BE2C (cell line): ENCODE results near the gene IRF2BPL.
A peak's percentile ranks its signal among the peaks of the same experiment; 100 is the strongest.

Source experiments
- DNase-seq: peaks from one replicate; pipeline ENCODE4 v3.0.0-alpha.2; 2020
- H3K27me3 ChIP-seq: fragments of 250-450 bp; sonication (Bioruptor Pico); 2 replicates; pipeline ENCODE4 v1.5.1; 2020; ENCODE audit warnings: mild to moderate bottlenecking
- H3K36me3 ChIP-seq: fragments of 250-450 bp; sonication (Bioruptor Pico); 2 replicates; pipeline ENCODE4 v1.5.1; 2020; ENCODE audit warnings: mild to moderate bottlenecking
- H3K4me1 ChIP-seq: fragments of 250-450 bp; sonication (Bioruptor Pico); 2 replicates; pipeline ENCODE4 v1.5.1; 2020
- H3K4me3 ChIP-seq: 2 replicates; pipeline ENCODE4 v1.5.1; 2011; ENCODE audit warnings: low read depth, low read length
- H3K9me3 ChIP-seq: fragments of 250-450 bp; sonication (Bioruptor Pico); 2 replicates; pipeline ENCODE4 v1.5.1; 2020
- CTCF ChIP-seq: IDR thresholded peaks from 2 replicates; pipeline ENCODE4 v1.5.1; 2012; ENCODE audit warnings: mild to moderate bottlenecking, low read depth, low read length

Gene IRF2BPL

GRCh38 chr14:76998910-76999309, 29.6 kb downstream of the IRF2BPL start:
- Histone ChIP-seq H3K9me3 (no peaks in the 10 kb centered on the region), H3K27me3 (no peaks in the 10 kb centered on the region), H3K4me3 (no peak overlapping the region), H3K36me3 (no peaks in the 10 kb centered on the region), H3K4me1 (peaks cover 20% of the 10 kb centered on the region)
- no peak for TF ChIP-seq CTCF
- no peak for DNase-seq

DNA sequence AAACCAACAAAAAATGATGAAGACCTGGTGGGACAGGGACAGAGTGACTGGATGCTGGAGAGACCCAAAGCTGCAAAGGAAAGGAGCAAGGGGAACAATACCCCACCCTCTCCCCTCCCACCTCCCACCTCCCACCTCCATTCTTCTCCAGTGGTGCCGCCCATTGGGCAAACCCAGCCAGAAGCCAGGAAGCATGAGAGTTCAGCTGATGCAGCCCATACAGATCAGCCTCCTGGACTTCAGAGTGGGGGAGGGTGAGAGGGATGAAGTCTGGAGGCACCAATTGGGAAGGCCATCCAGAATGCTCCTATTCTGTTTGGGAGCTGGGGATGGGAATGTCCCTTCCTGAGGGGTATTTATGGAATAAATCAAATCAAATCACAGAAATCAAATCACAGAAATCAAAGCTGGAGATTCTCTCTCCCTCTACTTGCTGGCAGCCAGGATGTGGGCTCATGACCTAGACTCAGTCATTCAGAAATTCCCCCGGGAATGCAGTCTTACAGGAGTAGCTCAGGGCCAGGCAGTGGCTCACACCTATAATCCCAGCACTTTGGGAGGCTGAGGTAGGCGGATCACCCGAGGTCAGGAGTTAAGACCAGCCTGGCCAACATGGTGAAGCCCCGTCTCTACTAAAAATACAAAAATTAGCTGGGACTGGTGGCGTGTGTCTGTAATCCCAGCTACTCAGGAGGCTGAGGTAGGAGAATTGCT, 31.1 kb downstream of the IRF2BPL start:
- no peak for TF ChIP-seq CTCF
- no peaks in the 10 kb centered on the region for H3K9me3 ChIP-seq
- peak; percentile 43 for DNase-seq
- no peaks in the 10 kb centered on the region for H3K27me3 ChIP-seq
- H3K4me1 ChIP-seq: peaks cover 23% of the 10 kb centered on the region
- no peak overlapping the region for H3K4me3 ChIP-seq
- no peaks in the 10 kb centered on the region for H3K36me3 ChIP-seq

DNA sequence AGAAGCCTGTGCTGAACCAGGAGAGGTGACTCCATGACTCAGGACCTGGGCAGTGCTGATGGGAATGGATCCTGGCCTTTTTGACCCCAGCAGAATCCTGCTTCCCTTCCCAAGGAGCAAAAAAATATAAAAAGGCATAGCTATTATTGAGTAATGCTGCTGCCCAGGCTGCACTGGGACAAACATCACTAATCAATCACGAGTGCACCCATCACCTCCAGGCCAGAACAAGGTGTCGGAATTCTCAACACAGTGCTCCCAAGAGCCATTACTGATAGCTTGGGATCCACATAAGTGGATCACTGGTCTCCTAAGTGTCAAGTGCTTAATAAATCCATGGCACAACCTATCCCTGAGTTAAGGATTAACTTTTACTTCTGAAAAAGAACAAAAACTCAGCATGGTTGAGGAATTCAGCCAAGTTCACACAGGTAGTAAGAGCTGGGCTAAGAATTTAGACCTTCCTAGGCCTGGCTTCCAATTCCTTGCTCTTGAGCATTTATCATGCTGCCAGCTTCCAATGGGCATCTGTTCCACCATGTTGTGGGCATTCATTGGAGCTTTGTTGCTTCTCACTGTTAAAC, 31.9 kb downstream of the IRF2BPL start:
- TF ChIP-seq CTCF: no peak
- Histone ChIP-seq H3K27me3 (no peaks in the 10 kb centered on the region), H3K4me3 (no peak overlapping the region), H3K4me1 (peaks cover 23% of the 10 kb centered on the region), H3K9me3 (no peaks in the 10 kb centered on the region), H3K36me3 (no peaks in the 10 kb centered on the region)
- no peak for DNase-seq

GRCh38 chr14:76995279-76996035, 33.1 kb downstream of the IRF2BPL start:
- Histone ChIP-seq H3K4me1 (peaks cover 20% of the 10 kb centered on the region), H3K9me3 (no peaks in the 10 kb centered on the region), H3K4me3 (no peak overlapping the region), H3K36me3 (no peaks in the 10 kb centered on the region), H3K27me3 (no peaks in the 10 kb centered on the region)
- TF ChIP-seq CTCF: no peak
- no peak for DNase-seq

DNA sequence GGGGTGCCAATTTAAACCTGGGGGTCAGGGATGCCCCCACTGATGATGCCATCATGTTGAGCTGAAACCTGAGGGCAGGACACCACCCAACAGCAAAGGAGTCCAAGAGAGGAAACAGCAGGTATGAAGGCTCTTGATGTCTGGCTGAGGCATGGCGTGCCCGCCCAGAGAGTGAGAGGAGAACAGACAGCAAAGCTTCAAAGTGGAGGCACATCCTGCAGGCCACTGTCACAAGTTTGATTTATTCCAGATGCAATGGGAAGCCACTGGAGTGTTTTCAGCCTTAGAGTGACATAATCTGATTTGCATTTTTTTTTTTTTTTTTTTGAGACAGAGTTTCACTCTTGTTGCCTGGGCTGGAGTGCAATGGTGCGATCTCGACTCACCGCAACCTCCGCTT, 34.8 kb downstream of the IRF2BPL start:
- no peak overlapping the region for H3K4me3 ChIP-seq
- no peaks in the 10 kb centered on the region for H3K9me3 ChIP-seq
- TF ChIP-seq CTCF: no peak
- H3K36me3 ChIP-seq: no peaks in the 10 kb centered on the region
- DNase-seq: peak; percentile 81
- H3K4me1 ChIP-seq: peaks cover 18% of the 10 kb centered on the region
- no peaks in the 10 kb centered on the region for H3K27me3 ChIP-seq

DNA sequence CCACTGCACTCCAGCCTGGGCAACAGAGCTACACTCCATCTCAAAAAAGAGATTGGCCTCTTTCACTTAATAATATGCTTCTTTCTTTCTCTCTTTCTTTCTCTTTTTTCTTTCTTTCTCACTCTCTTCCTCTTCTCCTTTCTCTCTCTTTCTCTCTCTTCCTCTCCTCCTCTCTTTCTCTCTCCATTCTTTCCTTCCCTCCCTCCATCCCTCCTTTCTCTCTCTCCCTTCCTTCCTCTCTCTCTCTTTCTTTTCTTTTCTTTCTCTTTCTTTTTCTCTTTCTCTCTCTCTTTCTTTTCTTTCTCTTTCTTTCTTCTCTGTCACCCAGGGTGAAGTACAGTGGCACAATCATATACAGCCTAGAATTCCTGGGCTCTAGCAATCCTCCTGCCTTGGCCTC, 38.4 kb downstream of the IRF2BPL start:
- no peak for DNase-seq
- Histone ChIP-seq H3K4me3 (no peak overlapping the region), H3K27me3 (no peaks in the 10 kb centered on the region), H3K36me3 (no peaks in the 10 kb centered on the region), H3K9me3 (no peaks in the 10 kb centered on the region), H3K4me1 (peaks cover 22% of the 10 kb centered on the region)
- no peak for TF ChIP-seq CTCF
